ENCODE measurements around the gene ARHGAP10.

GRCh38 chr4:148108766-148109165 is 376.9 kb downstream of the ARHGAP10 start:
- TF ChIP-seq, protein P1, sequence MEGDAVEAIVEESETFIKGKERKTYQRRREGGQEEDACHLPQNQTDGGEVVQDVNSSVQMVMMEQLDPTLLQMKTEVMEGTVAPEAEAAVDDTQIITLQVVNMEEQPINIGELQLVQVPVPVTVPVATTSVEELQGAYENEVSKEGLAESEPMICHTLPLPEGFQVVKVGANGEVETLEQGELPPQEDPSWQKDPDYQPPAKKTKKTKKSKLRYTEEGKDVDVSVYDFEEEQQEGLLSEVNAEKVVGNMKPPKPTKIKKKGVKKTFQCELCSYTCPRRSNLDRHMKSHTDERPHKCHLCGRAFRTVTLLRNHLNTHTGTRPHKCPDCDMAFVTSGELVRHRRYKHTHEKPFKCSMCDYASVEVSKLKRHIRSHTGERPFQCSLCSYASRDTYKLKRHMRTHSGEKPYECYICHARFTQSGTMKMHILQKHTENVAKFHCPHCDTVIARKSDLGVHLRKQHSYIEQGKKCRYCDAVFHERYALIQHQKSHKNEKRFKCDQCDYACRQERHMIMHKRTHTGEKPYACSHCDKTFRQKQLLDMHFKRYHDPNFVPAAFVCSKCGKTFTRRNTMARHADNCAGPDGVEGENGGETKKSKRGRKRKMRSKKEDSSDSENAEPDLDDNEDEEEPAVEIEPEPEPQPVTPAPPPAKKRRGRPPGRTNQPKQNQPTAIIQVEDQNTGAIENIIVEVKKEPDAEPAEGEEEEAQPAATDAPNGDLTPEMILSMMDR (conservative IDR thresholded peaks at IDR 0.05; ENCODE audit: low read depth, low read length) = no peak
- TF ChIP-seq EZH2 (IDR thresholded peaks at IDR 0.05; ENCODE audit: low read length, unreplicated experiment) = no peak
